Omental fat pad (tissue), 4 donors: Measurements from ENCODE around the gene RAB23. TPM values are rescaled to one million over a fixed set of nuclear protein-coding genes. Genes with fewer than 3 reads are reported as not detected.

Source experiments
- ATAC-seq: fragments of 150-250 bp; one replicate; pipeline ENCODE4 v1.9.1; 2016; ENCODE audit warnings: mild to moderate bottlenecking, moderate library complexity; ENCODE audit not compliant: low FRiP score
- DNase-seq: peaks from one replicate; pipeline ENCODE4 v3.0.0-alpha.2; 2019; ENCODE audit warnings: low spot score
- total RNA-seq, 4 donors: library from RNA; depleted of rRNA; stranded (reverse); fragments of >200 nt; gene quantifications; one replicate each; pipeline ENCODE4 v1.1.0, GENCODE V29; 2016
- TF ChIP-seq, protein P1 (sequence below), 3 donors: fragments of 450-650 bp; IDR thresholded peaks; one replicate each; pipeline ENCODE4 v1.5.1; 2016 to 2017; ENCODE audit warnings: antibody characterized with exemption in 3 of 3, mild to moderate bottlenecking in 3 of 3, moderate library complexity in 2 of 3

Gene RAB23
- total RNA-seq, 4 donors from 2014 or later, result 3.0 to 10.6 (median 7.5) TPM

DNA sequence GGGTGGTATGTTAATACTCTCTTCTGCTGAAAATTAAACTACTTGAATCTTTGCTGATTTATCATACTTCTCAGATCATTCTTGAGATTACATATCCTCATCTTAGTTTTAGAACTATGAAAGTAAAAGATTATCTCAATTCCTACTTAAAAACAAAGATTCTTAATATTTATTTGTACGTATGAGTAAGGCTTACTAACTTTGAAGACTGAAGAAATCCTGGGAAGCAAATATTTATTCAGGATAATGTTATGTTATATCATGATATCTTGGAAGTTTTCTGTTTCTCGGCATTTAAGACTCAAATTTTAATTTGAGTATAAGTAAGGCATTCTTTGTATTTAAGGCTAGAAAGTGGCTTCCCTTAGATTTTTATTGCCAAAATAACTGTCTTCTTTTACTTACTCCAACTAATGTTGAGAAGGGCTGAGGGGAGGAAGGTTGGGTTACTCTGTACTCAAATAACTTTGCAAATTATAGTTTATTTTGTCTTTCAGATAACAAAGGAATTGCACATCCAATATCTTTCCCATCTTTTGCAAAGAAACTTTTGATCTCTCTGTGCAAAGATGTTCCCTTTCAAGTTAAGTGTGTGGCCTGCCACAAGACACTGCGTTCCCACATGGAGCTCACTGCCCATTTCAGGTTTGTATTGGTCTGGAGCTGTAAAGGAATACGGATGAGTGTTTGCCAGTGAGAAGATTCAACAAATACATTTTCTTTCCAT is 80.5 kb downstream of the RAB23 start:
- TF ChIP-seq, protein P1, sequence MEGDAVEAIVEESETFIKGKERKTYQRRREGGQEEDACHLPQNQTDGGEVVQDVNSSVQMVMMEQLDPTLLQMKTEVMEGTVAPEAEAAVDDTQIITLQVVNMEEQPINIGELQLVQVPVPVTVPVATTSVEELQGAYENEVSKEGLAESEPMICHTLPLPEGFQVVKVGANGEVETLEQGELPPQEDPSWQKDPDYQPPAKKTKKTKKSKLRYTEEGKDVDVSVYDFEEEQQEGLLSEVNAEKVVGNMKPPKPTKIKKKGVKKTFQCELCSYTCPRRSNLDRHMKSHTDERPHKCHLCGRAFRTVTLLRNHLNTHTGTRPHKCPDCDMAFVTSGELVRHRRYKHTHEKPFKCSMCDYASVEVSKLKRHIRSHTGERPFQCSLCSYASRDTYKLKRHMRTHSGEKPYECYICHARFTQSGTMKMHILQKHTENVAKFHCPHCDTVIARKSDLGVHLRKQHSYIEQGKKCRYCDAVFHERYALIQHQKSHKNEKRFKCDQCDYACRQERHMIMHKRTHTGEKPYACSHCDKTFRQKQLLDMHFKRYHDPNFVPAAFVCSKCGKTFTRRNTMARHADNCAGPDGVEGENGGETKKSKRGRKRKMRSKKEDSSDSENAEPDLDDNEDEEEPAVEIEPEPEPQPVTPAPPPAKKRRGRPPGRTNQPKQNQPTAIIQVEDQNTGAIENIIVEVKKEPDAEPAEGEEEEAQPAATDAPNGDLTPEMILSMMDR (IDR thresholded peaks at IDR 0.05), result no peak
- no peak for ATAC-seq

DNA sequence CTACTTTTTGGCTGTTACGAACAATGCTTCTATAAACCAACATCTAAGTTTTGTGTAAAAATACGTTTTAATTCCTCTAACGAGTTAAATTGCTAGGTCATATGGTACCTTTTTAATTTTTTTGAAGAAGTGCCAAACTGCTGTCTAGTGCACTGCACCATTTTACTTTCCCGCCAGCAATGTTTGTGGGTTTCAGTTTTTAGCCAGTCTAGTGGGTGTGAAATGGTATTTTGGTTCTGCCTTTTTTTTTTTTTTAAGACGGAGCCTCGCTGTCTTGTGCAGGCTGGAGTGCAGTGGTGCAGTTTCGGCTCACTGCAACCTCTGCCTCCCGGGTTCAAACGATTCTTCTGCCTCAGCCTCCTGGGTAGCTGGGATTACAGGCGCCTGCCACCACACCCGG is 84.1 kb downstream of the RAB23 start:
- TF ChIP-seq, protein P1 (IDR thresholded peaks at IDR 0.05), result no peak
- ATAC-seq (no peak), DNase-seq (no peak)

More for the DNA sequence above, 80.5 kb downstream of the RAB23 start:
- DNase-seq, result no peak

DNA sequence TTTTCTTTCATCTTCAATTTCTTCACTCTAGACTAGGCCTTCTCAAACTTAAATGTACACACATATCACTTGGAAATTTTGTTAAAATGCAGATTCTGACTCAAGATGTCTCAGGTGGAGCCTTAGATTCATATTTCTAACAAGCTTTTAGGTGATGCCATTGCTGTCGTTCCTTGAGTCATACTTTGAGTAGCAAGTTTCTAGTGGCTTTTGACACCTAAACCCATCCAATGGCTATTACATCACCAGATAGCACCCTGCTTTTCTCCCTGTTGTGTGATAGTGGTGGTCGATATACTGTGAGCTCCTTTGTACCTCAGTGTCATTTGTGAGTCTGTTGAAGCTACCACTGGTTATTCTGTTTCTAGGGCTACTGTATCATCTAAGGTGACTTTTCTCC is 84.8 kb downstream of the RAB23 start:
- ATAC-seq, result no peak
- TF ChIP-seq, protein P1 (IDR thresholded peaks at IDR 0.05), result no peak
- DNase-seq, result no peak

Other genes with a start within 250 kb of the RAB23 start
- gene KIAA1586, start 175.6 kb downstream of the RAB23 start, total RNA-seq, result 10 to 100 TPM in 1 of 4 donors, 1 to 10 TPM in 3; 4.7 to 10.7 (median 7.3) TPM
- 10 to 100 TPM; 41.4 to 66.8 (median 57.0) TPM for gene ZNF451, start 132.1 kb downstream of the RAB23 start, total RNA-seq
- 1 to 10 TPM; 3.0 to 6.6 (median 4.6) TPM for gene BAG2, start 50.0 kb downstream of the RAB23 start, total RNA-seq
- gene PRIM2, start 95.3 kb upstream of the RAB23 start, total RNA-seq, result 10 to 100 TPM in 1 of 4 donors, 1 to 10 TPM in 3; 5.6 to 19.5 (median 6.9) TPM